Stimulated activated CD8-positive, alpha-beta memory T cell treated with anti-CD3 and anti-CD28 coated beads, Interleukin-7, amount 100 ng/mL, for 1 hour (primary cell): ENCODE measurements around the gene ITCH.
"Not testable (repeated sequence)": the region's sequence is repeated elsewhere in the genome, so short reads cannot be mapped to it uniquely, and the experiment has no call there.

Source experiments
- DNase-seq, 2 donors: peaks; one replicate each; pipeline ENCODE4 v3.0.0-alpha.2; 2020; ENCODE audit warnings: low read depth in 2 of 2

ITCH gene

DNA sequence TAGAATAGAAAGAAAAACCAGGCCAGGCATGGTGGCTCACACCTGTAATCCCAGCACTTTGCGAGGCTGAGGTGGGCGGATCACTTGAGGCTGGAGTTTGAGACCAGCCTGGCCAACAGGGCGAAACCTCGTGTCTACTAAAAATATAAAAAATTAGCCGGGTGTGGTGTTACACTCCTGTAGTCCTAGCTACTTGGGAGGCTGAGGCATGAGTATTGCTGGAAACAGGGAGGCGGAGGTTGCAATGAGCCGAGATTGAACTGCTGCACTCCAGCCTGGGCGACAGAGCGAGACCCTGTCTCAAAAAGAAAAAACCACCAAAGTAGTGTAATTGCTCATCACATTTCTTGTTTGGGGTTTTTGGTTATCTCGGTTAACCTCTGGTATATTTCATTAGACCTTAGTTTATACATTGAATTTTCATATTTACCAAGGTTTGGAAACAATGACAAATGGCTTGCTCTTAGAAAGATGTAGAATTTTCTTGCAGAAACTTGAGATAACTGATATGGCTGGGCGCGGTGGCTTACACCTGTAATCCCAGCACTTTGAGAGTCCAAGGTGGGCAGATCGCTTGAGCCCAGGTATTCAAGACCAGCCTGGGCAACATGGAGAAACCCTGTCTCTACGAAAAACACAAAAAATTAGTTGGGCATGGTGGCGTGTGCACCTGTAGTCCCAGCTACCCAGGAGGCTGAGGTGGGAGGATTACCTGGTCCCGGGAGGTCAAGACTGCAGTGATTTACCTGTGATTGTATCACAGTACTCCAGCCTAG, 14.2 kb downstream of the ITCH start:
- no peak for DNase-seq

DNA sequence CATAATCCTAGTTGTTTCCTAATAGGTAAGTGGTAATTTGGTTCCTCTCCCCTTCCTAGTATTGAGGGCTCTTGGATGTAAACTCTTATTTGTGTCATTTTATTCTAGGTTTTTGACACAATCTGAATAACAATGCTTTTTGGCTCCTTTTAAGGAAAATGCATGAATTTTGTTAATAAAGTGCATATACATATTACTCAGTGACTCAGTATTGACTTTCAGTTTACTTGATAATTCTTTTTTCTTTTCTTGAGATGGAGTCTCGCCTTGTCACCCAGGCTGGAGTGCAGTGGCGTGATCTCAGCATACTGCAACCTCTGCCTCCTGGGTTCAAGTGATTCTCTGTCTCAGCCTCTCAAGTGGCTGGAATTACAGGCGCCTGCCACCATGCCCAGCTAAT, 19.1 kb downstream of the ITCH start:
- no peak for DNase-seq

DNA sequence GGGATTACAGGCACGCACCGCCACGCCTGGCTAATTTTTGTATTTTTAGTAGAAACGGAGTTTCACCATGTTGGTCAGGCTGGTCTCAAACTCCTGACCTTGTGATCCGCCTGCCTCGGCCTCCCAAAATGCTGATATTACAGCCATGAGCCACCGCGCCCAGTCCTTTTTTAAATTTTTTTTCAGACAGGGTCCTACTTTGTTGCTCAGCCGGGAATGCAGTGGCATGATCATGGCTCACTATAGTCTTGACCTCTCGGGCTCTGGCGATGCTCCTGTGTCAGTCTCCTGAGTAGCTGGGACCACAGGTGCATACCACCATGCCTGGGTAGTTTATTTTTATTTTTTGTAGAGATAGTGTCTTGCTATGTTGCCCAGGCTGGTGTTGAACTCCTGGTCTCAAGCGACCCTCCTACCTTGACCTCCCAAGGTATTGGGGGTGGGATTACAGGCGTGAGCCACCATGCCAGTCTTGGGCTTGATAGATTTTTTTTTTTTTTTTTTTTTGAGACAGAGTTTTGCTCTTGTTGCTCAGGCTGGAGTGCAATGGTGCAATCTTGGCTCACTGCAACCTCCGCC, 19.9 kb downstream of the ITCH start:
- DNase-seq: not testable (repeated sequence)

DNA sequence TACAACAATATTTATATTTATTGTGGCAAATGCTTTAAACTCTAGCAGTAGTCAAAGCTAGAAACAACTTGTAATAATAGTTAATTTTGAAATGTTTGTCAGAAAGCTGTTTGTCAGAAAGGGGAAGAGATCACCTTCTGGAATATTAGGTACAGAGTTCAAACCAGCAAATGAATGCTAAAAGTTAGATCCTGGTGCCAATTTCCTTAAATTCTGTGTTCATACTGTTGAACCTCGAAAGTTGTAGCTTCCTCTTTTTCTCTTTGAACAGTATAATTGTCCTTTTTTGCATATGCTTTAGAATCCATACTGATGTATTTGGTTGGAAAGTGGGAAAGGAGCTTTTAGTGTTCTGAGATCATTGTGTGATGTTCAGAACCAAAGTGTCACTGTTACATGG, 22.4 kb downstream of the ITCH start:
- DNase-seq: no peak

DNA sequence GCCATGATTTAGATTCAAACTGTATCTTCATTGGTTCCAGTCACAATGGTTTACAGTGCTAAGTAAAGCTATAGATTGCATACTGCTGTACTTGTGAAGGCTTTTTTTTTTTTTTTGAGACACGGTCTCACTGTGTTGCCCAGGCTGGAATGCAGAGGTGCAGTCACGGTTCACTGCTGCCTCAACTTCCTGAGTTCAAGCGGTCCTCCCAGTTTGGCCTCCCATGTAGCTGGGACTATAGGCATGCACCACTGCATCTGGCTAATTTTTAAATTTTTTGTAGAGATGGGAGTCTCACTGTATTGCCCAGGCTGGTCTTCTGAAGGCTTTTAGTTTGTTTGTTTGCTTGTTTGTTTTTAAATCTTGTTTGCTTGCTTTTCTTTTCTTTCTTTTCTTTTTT, 24.9 kb downstream of the ITCH start:
- DNase-seq: no peak

DNA sequence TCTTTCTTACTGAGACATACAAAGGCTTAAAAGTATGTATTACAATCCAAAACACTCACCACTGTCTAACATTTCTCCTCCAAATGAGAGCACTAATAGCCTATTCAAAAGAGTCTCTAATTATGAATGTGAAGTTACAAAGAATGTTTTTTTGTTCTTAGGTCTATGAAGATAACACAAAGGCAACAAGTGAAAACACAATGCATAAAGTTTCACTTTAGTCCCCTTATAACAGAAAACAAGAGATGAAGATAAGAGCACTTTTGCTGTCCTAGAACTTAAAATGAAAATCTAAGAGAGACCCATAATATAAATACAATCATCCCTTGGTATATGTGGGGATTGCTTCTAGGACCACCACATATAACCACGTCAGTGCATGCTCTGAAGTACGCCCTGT, 25.6 kb downstream of the ITCH start:
- DNase-seq: no peak

DNA sequence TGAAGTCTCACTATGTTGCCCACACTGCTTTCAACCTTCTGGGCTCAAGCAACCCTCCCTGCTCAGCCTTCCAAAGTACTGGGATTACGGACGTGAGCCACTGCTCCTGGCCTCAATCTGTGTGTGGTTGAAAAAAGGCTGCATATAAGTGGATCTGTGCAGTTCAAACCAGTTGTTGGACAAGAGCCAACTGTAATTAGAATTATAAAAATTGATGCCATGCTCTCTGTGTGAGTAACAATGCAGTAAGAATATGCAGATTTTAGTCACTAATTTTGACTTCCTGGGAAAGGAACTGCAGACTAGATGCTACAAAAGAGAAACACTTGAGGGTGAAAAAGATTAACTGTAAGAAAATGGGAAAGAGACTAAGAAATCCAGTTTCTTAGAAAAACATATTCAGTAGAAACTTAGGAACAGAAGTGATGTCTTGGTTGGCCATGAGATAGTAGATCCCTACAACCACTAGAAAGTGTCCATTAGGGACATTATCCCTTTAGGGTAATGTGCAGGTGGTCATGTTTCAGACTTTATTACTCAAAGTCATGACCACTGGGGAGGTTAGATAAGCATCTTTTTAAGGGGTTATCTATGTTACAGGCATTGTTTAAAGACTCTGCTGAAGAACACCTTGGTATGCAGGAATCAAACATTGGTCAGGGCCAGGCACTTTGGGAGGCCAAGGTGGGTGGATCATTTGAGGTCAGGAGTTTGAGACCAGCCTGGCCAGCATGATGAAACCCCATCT, 26.3 kb downstream of the ITCH start:
- DNase-seq: no peak

DNA sequence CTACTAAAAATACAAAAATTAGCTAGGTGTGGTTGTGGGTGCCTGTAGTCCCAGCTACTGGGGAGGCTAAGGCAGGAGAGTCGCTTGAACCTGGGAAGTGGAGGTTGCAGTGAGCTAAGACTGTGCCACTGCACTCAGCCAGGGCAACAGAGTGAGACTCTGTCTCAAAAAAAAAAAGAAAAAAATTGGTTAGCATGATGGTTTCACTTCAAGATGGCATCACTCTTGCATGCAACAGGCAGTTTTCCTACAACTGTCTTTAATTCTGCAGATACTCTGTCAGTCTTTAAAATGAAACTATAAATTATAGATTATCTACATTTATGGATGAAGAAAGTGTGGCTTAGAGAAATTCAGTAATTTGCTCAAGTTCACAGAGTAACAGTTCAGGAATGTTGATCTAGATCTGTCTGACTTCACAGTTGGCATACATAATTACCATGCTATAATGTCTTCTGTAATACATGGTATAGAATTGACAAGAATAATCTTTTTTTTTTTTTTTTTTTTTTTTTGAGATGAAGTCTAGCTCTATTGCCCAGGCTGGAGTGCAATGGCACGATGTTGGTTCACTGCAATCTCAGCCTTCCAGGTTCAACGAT, 27.0 kb downstream of the ITCH start:
- DNase-seq: no peak

DNA sequence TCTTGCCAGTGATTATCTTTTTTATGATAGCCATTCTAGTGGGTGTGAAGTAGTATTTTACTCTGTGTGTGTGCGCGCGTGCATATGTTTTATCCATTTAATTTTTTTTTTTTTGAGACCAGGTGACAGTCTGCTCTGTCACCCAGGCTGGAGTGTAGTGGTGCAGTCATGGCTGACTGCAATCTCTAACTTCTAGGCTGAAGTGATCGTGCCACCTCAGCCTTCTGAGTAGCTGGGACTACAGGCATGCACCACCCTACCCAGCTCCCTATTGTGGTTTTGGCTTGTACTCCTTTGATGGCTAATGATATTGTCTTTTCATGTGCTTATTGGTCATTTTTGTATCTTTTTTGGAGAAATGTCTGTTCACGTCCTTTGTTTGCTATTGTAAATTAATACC, 33.3 kb downstream of the ITCH start:
- no peak for DNase-seq

DNA sequence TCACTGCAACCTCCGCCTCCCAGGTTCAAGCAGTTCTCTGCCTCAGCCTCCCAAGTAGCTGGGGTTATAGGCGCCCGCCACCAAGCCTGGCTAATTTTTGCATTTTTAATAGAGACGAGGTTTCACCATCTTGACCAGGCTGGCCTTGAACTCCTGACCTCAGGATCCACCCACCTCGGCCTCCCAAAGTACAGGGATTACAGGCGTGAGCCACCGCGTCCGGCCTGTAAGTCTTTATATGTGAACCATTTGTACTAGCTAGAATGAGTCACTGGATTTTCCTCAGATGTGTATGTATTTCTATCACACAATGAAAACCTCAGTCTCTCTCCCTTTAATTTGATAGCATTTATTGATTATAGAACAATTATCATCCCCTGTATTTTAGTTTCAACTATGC, 34.0 kb downstream of the ITCH start:
- no peak for DNase-seq

DNA sequence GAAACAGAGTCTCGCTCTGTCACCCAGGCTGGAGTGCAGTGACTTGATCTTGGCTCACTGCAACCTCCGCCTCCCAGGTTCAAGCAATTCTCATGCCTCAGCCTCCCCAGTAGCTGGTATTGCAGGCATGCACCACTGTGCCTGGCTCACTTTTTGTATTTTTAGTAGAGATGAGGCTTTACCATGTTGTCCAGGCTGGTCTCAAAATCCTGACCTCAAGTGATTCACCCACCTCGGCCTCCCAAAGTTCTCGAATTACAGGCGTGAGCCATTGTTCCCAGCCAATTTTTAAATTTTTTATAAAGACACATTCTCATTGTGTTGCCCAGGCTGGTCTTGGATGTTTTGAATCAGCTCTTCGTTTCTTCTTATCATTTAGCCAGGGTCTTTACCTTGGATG, 37.7 kb downstream of the ITCH start:
- DNase-seq: not testable (repeated sequence)

DNA sequence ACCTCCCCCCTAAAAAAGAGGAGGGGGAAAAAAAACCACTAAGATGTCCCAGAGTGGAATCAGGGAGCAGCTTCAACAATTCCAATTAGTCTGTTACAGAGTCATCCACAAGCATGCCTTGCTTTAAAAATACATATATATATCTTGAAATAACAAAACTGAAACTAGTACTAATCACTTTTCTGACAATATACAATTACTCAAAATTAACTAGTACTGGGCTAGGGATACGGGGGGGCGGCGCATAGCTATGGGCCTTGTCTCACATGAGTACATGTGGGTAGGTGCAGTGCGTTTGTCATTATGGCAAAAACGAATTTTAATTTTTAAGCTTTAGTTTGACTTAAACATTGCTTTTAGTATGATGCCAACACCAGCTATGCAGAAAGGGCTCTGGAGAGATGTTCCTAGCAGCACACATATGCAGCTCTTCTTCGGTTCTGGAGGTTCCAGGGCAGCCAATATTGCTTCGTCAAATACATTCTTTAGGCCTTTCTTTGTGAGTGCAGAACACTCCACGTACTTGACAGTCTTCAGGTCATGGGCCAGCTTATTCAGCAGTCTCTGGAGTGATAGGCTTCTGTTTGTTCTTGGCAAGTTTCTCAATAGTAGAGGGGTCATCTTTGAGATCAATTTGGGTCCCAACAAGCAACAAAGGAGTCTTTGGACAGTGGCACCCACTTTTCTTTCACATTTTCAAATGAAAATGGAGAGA, 38.8 kb downstream of the ITCH start:
- no peak for DNase-seq

DNA sequence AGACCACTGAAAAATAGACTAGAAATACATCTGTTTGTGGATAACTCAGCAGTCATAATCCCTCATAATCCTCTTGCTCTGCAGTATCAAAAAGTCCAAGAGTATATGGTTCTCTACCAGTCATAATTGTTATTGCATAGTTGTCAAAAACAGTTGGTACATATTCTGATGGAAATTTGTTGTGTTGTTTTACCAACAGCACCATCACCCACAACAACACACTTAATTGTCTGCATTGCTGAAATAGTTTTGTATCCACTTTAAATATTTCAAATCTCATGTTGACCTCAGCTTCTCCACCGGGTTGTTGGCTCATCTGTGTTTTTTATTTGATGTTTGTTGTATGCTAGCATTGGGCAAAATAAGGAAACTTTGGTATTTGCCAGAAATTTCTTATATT, 39.4 kb downstream of the ITCH start:
- DNase-seq: no peak

DNA sequence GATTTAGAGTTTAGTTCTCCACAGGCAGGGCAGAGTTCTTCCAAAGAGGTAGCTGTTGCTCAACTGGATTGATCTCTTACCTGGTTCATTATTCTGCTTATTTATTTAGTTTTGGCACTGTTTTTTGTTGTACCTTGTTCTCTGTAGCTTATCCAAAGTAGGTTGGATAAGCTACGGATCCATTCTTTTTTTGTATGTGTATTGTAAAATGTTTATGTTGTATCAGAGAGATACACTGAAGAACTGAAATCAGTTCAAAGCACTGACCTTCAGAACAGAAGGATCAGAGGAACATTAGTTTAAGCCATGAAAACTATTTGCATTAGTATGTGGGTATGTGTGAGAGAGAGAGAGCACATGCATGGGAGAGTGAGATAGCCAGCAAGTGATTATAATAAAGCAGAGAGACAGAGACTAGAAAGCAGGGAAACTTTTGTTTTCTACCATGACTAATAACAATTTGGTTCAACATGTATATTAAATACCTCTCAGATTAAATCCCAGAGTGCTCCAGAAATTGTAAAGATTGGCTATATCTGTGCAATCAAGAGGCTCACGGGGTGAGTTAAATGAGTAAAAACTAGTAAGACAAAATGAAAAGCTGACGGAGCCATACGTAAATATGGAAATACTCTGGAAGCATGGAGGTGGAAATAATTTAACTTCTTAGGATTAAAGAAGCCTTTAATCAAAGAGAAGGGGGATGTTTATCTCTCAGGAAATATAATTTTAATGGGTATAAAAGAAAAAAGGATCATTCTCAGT, 40.2 kb downstream of the ITCH start:
- no peak for DNase-seq

DNA sequence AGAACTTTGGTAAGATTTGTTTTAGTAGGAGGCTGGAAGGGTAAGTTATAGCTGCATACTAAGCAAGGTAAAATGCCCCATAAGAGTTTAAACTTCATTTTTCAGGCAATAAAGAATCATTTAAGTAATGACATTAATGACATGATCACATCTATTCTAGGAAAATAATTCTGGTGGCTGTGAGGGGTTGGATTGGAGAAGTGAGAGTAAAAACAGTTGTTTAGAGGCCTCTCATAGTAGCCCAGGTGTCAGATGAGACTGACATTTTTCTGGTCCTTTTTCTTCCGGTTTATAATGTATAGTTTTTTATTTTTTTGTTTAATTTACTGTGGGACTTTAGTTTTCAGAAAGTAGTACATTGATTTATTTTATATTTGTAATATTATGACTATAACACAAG, 40.8 kb downstream of the ITCH start:
- no peak for DNase-seq

DNA sequence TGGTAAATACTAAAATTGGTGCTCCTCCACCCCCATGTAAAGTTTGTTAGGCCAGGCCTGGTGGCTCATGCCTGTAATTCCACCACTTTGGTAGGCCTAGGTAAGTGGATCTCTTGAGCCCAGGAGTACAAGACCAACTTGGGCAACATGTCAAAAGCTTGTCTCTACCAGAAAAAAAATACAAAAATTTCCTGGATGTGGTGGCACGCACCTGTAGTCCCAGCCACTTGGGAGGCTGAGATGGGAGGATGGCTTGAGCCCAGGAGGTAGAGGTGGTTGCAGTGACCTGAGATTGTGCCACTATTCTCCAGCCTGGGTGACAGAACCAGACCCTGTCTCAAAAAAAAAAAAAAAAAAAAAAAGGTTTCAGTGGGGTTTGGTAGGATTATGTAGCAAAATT, 41.7 kb downstream of the ITCH start:
- DNase-seq: no peak

DNA sequence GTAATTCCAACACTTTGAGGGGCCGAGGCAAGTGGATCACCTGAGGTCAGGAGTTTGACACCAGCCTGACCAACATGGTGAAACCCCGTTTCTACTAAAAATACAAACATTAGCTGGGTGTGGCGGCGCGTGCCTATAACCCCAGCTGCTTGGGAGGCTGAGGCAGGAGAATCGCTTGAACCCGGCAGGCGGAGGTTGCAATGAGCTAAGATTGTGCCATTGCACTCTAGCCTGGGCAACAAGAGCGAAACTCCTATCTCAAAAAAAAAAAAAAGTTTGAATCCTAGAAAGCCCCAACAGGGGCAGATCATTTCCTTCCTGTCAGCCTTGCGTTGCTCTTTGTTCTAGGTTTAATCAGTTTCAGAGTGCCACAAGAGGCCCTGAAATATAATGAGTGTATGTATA, 42.2 kb downstream of the ITCH start:
- DNase-seq: not testable (repeated sequence)

DNA sequence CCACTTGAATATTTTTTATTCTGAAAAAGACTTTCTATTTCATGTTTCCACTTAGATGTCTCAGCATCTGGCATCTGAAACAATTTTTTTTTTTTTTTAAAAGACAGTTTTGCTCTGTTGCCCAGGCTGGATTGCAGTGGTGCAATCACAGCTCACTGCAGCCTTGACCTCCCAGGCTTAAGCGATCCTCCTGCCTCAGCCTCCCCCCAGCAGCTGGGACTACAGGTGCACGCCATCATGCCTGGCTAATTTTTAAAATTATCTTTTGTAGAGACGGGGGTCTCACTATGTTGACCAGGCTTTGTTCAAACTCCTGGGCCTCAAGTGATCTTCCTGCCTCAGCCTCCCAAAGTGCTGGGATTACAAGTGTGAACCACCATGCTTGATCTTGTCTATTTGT, 42.9 kb downstream of the ITCH start:
- not testable (repeated sequence) for DNase-seq

DNA sequence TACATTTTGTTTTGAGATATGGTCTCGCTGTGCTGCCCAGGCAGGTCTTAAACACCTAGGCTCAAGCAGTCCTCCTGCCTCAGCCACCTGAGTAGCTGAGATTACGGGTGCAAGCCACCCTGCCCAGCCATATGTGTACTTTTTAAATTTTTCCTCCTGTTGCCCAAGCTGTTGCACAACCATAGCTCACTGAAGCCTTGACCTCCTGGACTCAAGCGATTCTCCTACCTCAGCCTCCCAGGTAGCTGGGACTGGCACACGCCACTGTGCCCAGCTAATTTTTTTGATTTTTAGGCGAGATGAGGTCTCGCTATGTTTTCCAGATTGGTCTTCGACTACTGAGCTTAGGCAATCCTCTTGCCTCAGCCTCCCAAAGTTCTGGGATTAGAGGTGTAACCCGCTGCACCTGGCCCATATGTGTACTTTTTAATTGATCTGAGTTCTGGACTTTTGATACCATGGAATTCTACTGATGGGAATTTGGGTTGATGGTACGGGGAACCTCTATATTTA, 44.9 kb downstream of the ITCH start:
- no peak for DNase-seq

DNA sequence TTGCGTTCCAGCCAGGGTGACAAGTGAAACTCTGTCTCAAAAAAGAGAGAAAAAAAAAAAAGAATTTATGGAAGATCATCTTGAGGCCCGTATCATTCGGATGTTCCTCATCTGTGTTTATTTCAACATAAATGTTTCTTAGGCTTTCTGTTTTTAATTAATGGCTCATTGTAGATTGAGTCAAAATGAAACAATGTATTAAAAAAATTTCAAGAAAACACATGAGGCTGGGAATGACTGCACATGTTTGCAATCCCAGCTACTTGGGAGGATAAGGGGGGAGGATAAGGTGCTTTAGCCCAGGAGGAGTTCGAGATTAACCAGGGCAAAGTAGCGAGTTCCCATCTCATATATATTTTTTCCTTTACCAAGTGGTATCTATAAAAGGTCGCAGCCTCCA, 47.3 kb downstream of the ITCH start:
- DNase-seq: no peak

DNA sequence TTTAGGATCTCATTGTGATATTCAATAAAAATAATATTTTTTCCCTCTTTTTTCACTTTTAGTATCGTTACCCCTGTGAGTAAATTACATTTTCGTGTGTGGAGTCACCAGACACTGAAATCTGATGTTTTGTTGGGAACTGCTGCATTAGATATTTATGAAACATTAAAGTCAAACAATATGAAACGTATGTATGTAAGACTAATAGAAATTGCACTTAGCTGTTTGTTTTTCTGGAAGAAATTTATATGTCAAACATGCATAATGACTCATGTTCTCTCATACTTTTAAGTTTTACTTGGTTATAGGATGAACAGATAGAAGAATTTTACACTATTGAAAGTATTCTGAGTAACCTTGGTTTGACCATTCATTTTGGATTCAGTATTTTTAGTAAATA, 49.4 kb downstream of the ITCH start:
- DNase-seq: no peak
